ENCODE data around the gene NPVF.

The NPVF gene

GRCh38 chr7:25215694-25216335 lies 12.5 kb downstream of the NPVF start:
- Histone ChIP-seq H3K4me3 (replicated peaks; ENCODE audit: low read depth, low read length) (no peak overlapping the region), H3K27me3 (replicated peaks; ENCODE audit: control insufficient read depth, insufficient read depth, low read length) (no peaks in the 10 kb centered on the region; the same call in 1 of the 2 replicates), H3K36me3 (ENCODE audit: control insufficient read depth, insufficient read depth, low read length) (no peaks in the 10 kb centered on the region)
- TF ChIP-seq CTCF (IDR thresholded peaks at IDR 0.05; ENCODE audit: insufficient read depth, low read length, poor library complexity, severe bottlenecking) = no peak
- DNase-seq (ENCODE audit: extremely low read depth, insufficient read length) = no peak

GRCh38 chr7:25208525-25209221 lies 19.6 kb downstream of the NPVF start:
- H3K27me3 ChIP-seq (replicated peaks; ENCODE audit: control insufficient read depth, insufficient read depth, low read length) = peaks cover 2% of the 10 kb centered on the region
- TF ChIP-seq CTCF (IDR thresholded peaks at IDR 0.05; ENCODE audit: insufficient read depth, low read length, poor library complexity, severe bottlenecking) = no peak
- no peak overlapping the region for H3K4me3 ChIP-seq (replicated peaks; ENCODE audit: low read depth, low read length)
- no peaks in the 10 kb centered on the region for H3K36me3 ChIP-seq (ENCODE audit: control insufficient read depth, insufficient read depth, low read length)
- DNase-seq (ENCODE audit: extremely low read depth, insufficient read length) = no peak

- TF ChIP-seq CTCF (IDR thresholded peaks at IDR 0.05; ENCODE audit: insufficient read depth, low read length, poor library complexity, severe bottlenecking) = no peak
- DNase-seq (ENCODE audit: extremely low read depth, insufficient read length) = no peak
- Histone ChIP-seq H3K4me3 (replicated peaks; ENCODE audit: low read depth, low read length) (no peak overlapping the region), H3K36me3 (ENCODE audit: control insufficient read depth, insufficient read depth, low read length) (no peaks in the 10 kb centered on the region), H3K27me3 (replicated peaks; ENCODE audit: control insufficient read depth, insufficient read depth, low read length) (peaks cover 2% of the 10 kb centered on the region)
Observed at GRCh38 chr7:25207887-25208286, 20.4 kb downstream of the NPVF start.

GRCh38 chr7:25206765-25207164 lies 21.5 kb downstream of the NPVF start:
- Histone ChIP-seq H3K4me3 (replicated peaks; ENCODE audit: low read depth, low read length) (no peak overlapping the region), H3K27me3 (replicated peaks; ENCODE audit: control insufficient read depth, insufficient read depth, low read length) (peaks cover 2% of the 10 kb centered on the region; the same call in 1 of the 2 replicates), H3K36me3 (ENCODE audit: control insufficient read depth, insufficient read depth, low read length) (no peaks in the 10 kb centered on the region)
- no peak for TF ChIP-seq CTCF (IDR thresholded peaks at IDR 0.05; ENCODE audit: insufficient read depth, low read length, poor library complexity, severe bottlenecking)
- no peak for DNase-seq (ENCODE audit: extremely low read depth, insufficient read length)

GRCh38 chr7:25196132-25196896 lies 32.0 kb downstream of the NPVF start:
- H3K4me3 ChIP-seq (replicated peaks; ENCODE audit: low read depth, low read length) = no peak overlapping the region
- DNase-seq (ENCODE audit: extremely low read depth, insufficient read length) = no peak
- no peaks in the 10 kb centered on the region for H3K27me3 ChIP-seq (replicated peaks; ENCODE audit: control insufficient read depth, insufficient read depth, low read length)
- TF ChIP-seq CTCF (IDR thresholded peaks at IDR 0.05; ENCODE audit: insufficient read depth, low read length, poor library complexity, severe bottlenecking) = no peak
- H3K36me3 ChIP-seq (ENCODE audit: control insufficient read depth, insufficient read depth, low read length) = no peaks in the 10 kb centered on the region

All from GM06990 (cell line).